Calu3 (cell line): ENCODE measurements around the gene XRCC4. TPM values are rescaled to one million over a fixed set of nuclear protein-coding genes. Genes with fewer than 3 reads are reported as not detected.

Source experiments
- BruUV-seq: library from RNA; stranded (reverse); fragments of 400-500 nt; replicated peaks from 2 replicates; lab custom pipeline; 2021; lab: Mats Ljungman, UMichigan
- CTCF ChIA-PET: fragments of 300-600 bp; sonication (Branson Sonifier 250); formaldehyde crosslinking; loops from one replicate; lab custom pipeline; 2022; ENCODE audit warnings: antibody characterized with exemption; lab: Charles Lee
- DNase-seq: peaks from one replicate; pipeline ENCODE4 v3.0.0; 2022
- H3K27ac Mint-ChIP-seq: one replicate; pipeline ENCODE4 v1.8.0; 2022; ENCODE audit warnings: mixed read lengths; ENCODE audit not compliant: unreplicated experiment
- H3K27me3 Mint-ChIP-seq: one replicate; pipeline ENCODE4 v1.8.0; 2022; ENCODE audit warnings: mixed read lengths; ENCODE audit not compliant: unreplicated experiment
- H3K36me3 Mint-ChIP-seq: one replicate; pipeline ENCODE4 v1.8.0; 2022; ENCODE audit warnings: mild to moderate bottlenecking, moderate library complexity, mixed read lengths; ENCODE audit not compliant: insufficient read depth, unreplicated experiment
- H3K4me1 Mint-ChIP-seq: one replicate; pipeline ENCODE4 v1.8.0; 2022; ENCODE audit warnings: mild to moderate bottlenecking, low read depth, mixed read lengths; ENCODE audit not compliant: unreplicated experiment
- H3K4me3 Mint-ChIP-seq: one replicate; pipeline ENCODE4 v1.8.0; 2022; ENCODE audit warnings: mild to moderate bottlenecking, low read depth, moderate library complexity, mixed read lengths; ENCODE audit not compliant: unreplicated experiment
- H3K9me3 Mint-ChIP-seq: one replicate; pipeline ENCODE4 v1.8.0; 2022; ENCODE audit warnings: low read depth, mixed read lengths; ENCODE audit not compliant: unreplicated experiment
- CTCF ChIP-seq: fragments of 200-600 bp; IDR thresholded peaks from one replicate; pipeline ENCODE4 v1.8.0; 2022; ENCODE audit warnings: antibody characterized with exemption; ENCODE audit not compliant: unreplicated experiment
- intact Hi-C: fragments of 100-400 bp; cut with micrococcal nuclease; formaldehyde crosslinking; loops from one replicate; pipeline ENCODE4 v1.10.0; 2022; ENCODE audit not compliant: unreplicated experiment
- total RNA-seq: library from RNA; stranded (reverse); gene quantifications from 2 replicates; pipeline ENCODE4 v1.2.3, GENCODE V29; 2022

Gene XRCC4
- total RNA-seq, 1 experiment from 2014 or later, result 25.5 TPM

- CTCF ChIA-PET, result no interaction called here
- intact Hi-C loops, result no loop called here
- BruUV-seq, result no TSS peak
- H3K27ac Mint-ChIP-seq, result no peak overlapping the region
- H3K27me3 Mint-ChIP-seq, result no peaks in the 10 kb centered on the region
- no peaks in the 10 kb centered on the region for H3K4me1 Mint-ChIP-seq
- no peaks in the 10 kb centered on the region for H3K9me3 Mint-ChIP-seq
- no peaks in the 10 kb centered on the region for H3K36me3 Mint-ChIP-seq
- no peak overlapping the region for H3K4me3 Mint-ChIP-seq
- DNase-seq, result no peak
- no peak for TF ChIP-seq CTCF
These were observed 120.1 kb downstream of the XRCC4 start for GRCh38 chr5:83197326-83197967.

- Mint-ChIP-seq H3K4me1 (no peaks in the 10 kb centered on the region), H3K36me3 (no peaks in the 10 kb centered on the region), H3K27me3 (no peaks in the 10 kb centered on the region), H3K27ac (no peak overlapping the region), H3K9me3 (no peaks in the 10 kb centered on the region), H3K4me3 (no peak overlapping the region)
- BruUV-seq, result no TSS peak
- TF ChIP-seq CTCF, result no peak
- CTCF ChIA-PET, result no interaction called here
- no peak for DNase-seq
- intact Hi-C loops, result no loop called here
These were observed 121.8 kb downstream of the XRCC4 start for GRCh38 chr5:83199126-83199525.

- DNase-seq, result no peak
- no peaks in the 10 kb centered on the region for H3K27me3 Mint-ChIP-seq
- CTCF ChIA-PET, result no interaction called here
- H3K27ac Mint-ChIP-seq, result no peak overlapping the region
- no peak overlapping the region for H3K4me3 Mint-ChIP-seq
- intact Hi-C loops, result no loop called here
- H3K4me1 Mint-ChIP-seq, result peaks cover 10% of the 10 kb centered on the region
- BruUV-seq, result no TSS peak
- H3K9me3 Mint-ChIP-seq, result no peaks in the 10 kb centered on the region
- H3K36me3 Mint-ChIP-seq, result no peaks in the 10 kb centered on the region
- TF ChIP-seq CTCF, result no peak
These were observed 127.3 kb downstream of the XRCC4 start for GRCh38 chr5:83204651-83205050.

GRCh38 chr5:83209963-83210362 lies 132.6 kb downstream of the XRCC4 start:
- Mint-ChIP-seq H3K27ac (no peak overlapping the region), H3K9me3 (no peaks in the 10 kb centered on the region), H3K4me3 (no peak overlapping the region), H3K36me3 (no peaks in the 10 kb centered on the region), H3K27me3 (no peaks in the 10 kb centered on the region), H3K4me1 (peaks cover 10% of the 10 kb centered on the region)
- BruUV-seq, result no TSS peak
- no peak for TF ChIP-seq CTCF
- no peak for DNase-seq
- CTCF ChIA-PET, result interaction anchor here (1.2 kb wide), 1 partner anchor 18 kb away, joined by 4 read pairs; no protein-coding TSS in a partner anchor
- intact Hi-C loops, result no loop called here
